ENCODE results near the gene SMARCD2.

The SMARCD2 gene

GRCh38 chr17:63850401-63850800, 7.9 kb upstream of the SMARCD2 start:
- TF ChIP-seq CTCF (IDR thresholded peaks at IDR 0.05; ENCODE audit: insufficient read depth, low read length) (no peak), SPI1 (IDR thresholded peaks at IDR 0.05; ENCODE audit: borderline replicate concordance, low read depth) (no peak), GABPA (IDR thresholded peaks at IDR 0.05; ENCODE audit: low read depth) (no peak), REST (IDR thresholded peaks at IDR 0.05; ENCODE audit: insufficient replicate concordance, low read depth) (no peak), POLR2AphosphoS5 (IDR thresholded peaks at IDR 0.05; ENCODE audit: low read depth) (no peak)
- no peak for DNase-seq (ENCODE audit: low read depth in 1 of 2, low spot score in 1 of 2)
- Histone ChIP-seq H3K27ac (replicated peaks) (no peak overlapping the region), H3K4me3 (replicated peaks; ENCODE audit: insufficient read depth, low read length) (no peak overlapping the region), H3K27me3 (ENCODE audit: insufficient read depth, poor library complexity, severe bottlenecking) (no peaks in the 10 kb centered on the region)

- peak; percentile 93 to 97 for DNase-seq (ENCODE audit: low read depth in 1 of 2, low spot score in 1 of 2)
- H3K27me3 ChIP-seq (ENCODE audit: insufficient read depth, poor library complexity, severe bottlenecking): no peaks in the 10 kb centered on the region
- TF ChIP-seq GABPA (IDR thresholded peaks at IDR 0.05; ENCODE audit: low read depth) (no peak), CTCF (IDR thresholded peaks at IDR 0.05; ENCODE audit: insufficient read depth, low read length) (peak; percentile 42), POLR2AphosphoS5 (IDR thresholded peaks at IDR 0.05; ENCODE audit: low read depth) (peak; percentile 67), SPI1 (IDR thresholded peaks at IDR 0.05; ENCODE audit: borderline replicate concordance, low read depth) (no peak)
- peak overlapping the region; percentile 98 for H3K27ac ChIP-seq (replicated peaks)
- no peak overlapping the region for H3K4me3 ChIP-seq (replicated peaks; ENCODE audit: insufficient read depth, low read length)
Measured at GRCh38 chr17:63848834-63849689, 6.6 kb upstream of the SMARCD2 start.

- no peaks in the 10 kb centered on the region for H3K27me3 ChIP-seq (ENCODE audit: insufficient read depth, poor library complexity, severe bottlenecking)
- no peak overlapping the region for H3K27ac ChIP-seq (replicated peaks)
- DNase-seq (ENCODE audit: low read depth in 1 of 2, low spot score in 1 of 2): no peak
- H3K4me3 ChIP-seq (replicated peaks; ENCODE audit: insufficient read depth, low read length): no peak overlapping the region
- TF ChIP-seq GABPA (IDR thresholded peaks at IDR 0.05; ENCODE audit: low read depth) (no peak), CTCF (IDR thresholded peaks at IDR 0.05; ENCODE audit: insufficient read depth, low read length) (no peak)
Measured at GRCh38 chr17:63847525-63848249, 5.2 kb upstream of the SMARCD2 start.

GRCh38 chr17:63845509-63845908, 3.0 kb upstream of the SMARCD2 start:
- no peak for TF ChIP-seq POLR2AphosphoS5 (IDR thresholded peaks at IDR 0.05; ENCODE audit: low read depth)
- no peak for TF ChIP-seq GABPA (IDR thresholded peaks at IDR 0.05; ENCODE audit: low read depth)
- TF ChIP-seq SPI1 (IDR thresholded peaks at IDR 0.05; ENCODE audit: borderline replicate concordance, low read depth): no peak
- TF ChIP-seq CTCF (IDR thresholded peaks at IDR 0.05; ENCODE audit: insufficient read depth, low read length): no peak
- no peak for TF ChIP-seq REST (IDR thresholded peaks at IDR 0.05; ENCODE audit: insufficient replicate concordance, low read depth)
- H3K27me3 ChIP-seq (ENCODE audit: insufficient read depth, poor library complexity, severe bottlenecking): no peaks in the 10 kb centered on the region
- H3K4me3 ChIP-seq (replicated peaks; ENCODE audit: insufficient read depth, low read length): no peak overlapping the region
- no peak overlapping the region for H3K27ac ChIP-seq (replicated peaks)
- no peak for DNase-seq (ENCODE audit: low read depth in 1 of 2, low spot score in 1 of 2)
